ENCODE results near the gene TNFRSF21. TPM values are rescaled to one million over a fixed set of nuclear protein-coding genes. Genes with fewer than 3 reads are reported as not detected.

The TNFRSF21 gene
- total and polyA plus RNA-seq, 10 of the 15 experiments (the other 5 are each of a cell fraction or from before 2014, with no cell fraction given): 0.09 to 1.0 (median 0.27) TPM

DNA sequence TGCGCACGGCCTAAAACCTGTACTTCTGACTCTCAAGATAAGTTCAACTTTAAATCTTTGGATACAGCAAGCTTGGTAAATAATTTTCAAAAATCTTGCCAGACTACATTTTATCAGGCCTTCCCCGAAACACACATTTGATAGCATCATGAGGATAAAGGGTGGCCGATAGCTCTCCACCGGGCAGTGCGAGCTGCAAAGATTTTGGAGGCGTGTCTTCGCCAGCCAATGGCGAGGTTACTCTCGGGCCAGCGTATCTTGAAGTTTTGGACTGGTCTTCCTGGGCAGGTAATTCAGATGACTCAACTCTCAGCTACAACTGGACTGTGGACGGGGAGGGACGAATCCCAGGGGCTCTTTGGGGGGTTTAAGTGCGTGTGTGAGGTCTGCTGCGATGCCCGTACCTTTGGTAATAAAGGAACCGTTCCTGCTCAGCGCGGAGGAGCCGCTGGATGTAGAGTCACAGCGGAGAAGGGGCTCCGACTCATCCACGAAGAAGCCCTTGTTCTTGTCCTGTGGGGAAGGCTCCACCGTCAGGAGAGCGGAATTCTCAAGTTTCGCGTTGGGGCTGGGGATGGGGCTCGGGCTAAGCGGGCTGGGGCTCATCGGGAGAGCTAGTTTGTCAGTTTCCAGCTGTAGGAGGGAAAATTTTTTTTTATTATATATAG, 75.3 kb downstream of the TNFRSF21 start:
- no peaks in the 10 kb centered on the region for H4K20me1 ChIP-seq (ENCODE audit: control insufficient read depth, insufficient read depth)
- no peak for FAIRE-seq
- POLR2A ChIA-PET: interaction anchor here (0.9 to 1.6 kb wide), 2 partner anchors 15 to 65 kb away, joined by 3 read pairs; no protein-coding TSS in a partner anchor
- H3K4me1 ChIP-seq (ENCODE audit: control insufficient read depth, insufficient read depth, low read length): no peaks in the 10 kb centered on the region
- ATAC-seq: no peak
- CTCF ChIA-PET: interaction anchor here (0.7 to 1.3 kb wide), 2 partner anchors 22 to 75 kb away, joined by 3 read pairs; partner anchors contain the start of gene TNFRSF21
- no peak overlapping the region for H3K4me3 ChIP-seq
- H3K27ac ChIP-seq (ENCODE audit: control insufficient read depth, insufficient read depth): no peak overlapping the region
- RAD21 ChIA-PET (ENCODE audit: unreplicated experiment): interaction anchor here (1.3 kb wide), 1 partner anchor 37 kb away, joined by 3 read pairs; no protein-coding TSS in a partner anchor
- H3K9ac ChIP-seq (ENCODE audit: control insufficient read depth, insufficient read depth, low read length): no peak overlapping the region
- intact Hi-C loops (cut with micrococcal nuclease; ENCODE audit: unreplicated experiment): no loop called here
- H3K4me2 ChIP-seq (ENCODE audit: control insufficient read depth, insufficient read depth): no peak overlapping the region
- SMC1A ChIA-PET (ENCODE audit: uncharacterized antibody, unreplicated experiment): interaction anchor here (0.9 to 2.1 kb wide), 2 partner anchors 8 to 13 kb away, joined by 3 to 10 read pairs; no protein-coding TSS in a partner anchor
- H3K79me2 ChIP-seq (ENCODE audit: control insufficient read depth, insufficient read depth, low read length): no peaks in the 10 kb centered on the region
- BruUV-seq (replicated peaks): no TSS peak
- 77% methylated on average over 30 of the region's 30 CpGs for WGBS (ENCODE audit: insufficient coverage, insufficient replicate concordance, low lambda C conversion rate, missing lambda C conversion rate)
- no peaks in the 10 kb centered on the region for H3K36me3 ChIP-seq (ENCODE audit: control insufficient read depth in 2 of 2, insufficient read depth in 2 of 2, low read length in 1 of 2)
- H3K9me3 ChIP-seq (replicated peaks; ENCODE audit: control insufficient read depth, insufficient read depth, low read length): no peaks in the 10 kb centered on the region
- in situ Hi-C loops (cut with MboI): no loop called here
- TF ChIP-seq ZZZ3 (IDR thresholded peaks at IDR 0.05; ENCODE audit: control insufficient read depth, insufficient read length, low read depth) (no peak), ASH2L (IDR thresholded peaks at IDR 0.05; ENCODE audit: borderline replicate concordance, low read depth) (no peak), POLR2AphosphoS2 (IDR thresholded peaks at IDR 0.05; ENCODE audit: low read depth, low read length) (no peak), STAT1 (conservative IDR thresholded peaks at IDR 0.05) (no peak), RUNX3 (IDR thresholded peaks at IDR 0.05; ENCODE audit: low read length) (no peak), NFYA (IDR thresholded peaks at IDR 0.05; ENCODE audit: borderline replicate concordance, low read depth, low read length) (no peak)
- TF ChIP-seq, protein P1, sequence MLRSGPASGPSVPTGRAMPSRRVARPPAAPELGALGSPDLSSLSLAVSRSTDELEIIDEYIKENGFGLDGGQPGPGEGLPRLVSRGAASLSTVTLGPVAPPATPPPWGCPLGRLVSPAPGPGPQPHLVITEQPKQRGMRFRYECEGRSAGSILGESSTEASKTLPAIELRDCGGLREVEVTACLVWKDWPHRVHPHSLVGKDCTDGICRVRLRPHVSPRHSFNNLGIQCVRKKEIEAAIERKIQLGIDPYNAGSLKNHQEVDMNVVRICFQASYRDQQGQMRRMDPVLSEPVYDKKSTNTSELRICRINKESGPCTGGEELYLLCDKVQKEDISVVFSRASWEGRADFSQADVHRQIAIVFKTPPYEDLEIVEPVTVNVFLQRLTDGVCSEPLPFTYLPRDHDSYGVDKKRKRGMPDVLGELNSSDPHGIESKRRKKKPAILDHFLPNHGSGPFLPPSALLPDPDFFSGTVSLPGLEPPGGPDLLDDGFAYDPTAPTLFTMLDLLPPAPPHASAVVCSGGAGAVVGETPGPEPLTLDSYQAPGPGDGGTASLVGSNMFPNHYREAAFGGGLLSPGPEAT (IDR thresholded peaks at IDR 0.05; ENCODE audit: low read depth): no peak
- TF ChIP-seq, protein P2, sequence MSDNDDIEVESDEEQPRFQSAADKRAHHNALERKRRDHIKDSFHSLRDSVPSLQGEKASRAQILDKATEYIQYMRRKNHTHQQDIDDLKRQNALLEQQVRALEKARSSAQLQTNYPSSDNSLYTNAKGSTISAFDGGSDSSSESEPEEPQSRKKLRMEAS (IDR thresholded peaks at IDR 0.05; ENCODE audit: low read depth, low read length): no peak
- TF ChIP-seq, protein P3, sequence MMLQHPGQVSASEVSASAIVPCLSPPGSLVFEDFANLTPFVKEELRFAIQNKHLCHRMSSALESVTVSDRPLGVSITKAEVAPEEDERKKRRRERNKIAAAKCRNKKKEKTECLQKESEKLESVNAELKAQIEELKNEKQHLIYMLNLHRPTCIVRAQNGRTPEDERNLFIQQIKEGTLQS (IDR thresholded peaks at IDR 0.05; ENCODE audit: borderline replicate concordance, extremely low read depth, low read depth, low read length): no peak
- TF ChIP-seq, protein P4, sequence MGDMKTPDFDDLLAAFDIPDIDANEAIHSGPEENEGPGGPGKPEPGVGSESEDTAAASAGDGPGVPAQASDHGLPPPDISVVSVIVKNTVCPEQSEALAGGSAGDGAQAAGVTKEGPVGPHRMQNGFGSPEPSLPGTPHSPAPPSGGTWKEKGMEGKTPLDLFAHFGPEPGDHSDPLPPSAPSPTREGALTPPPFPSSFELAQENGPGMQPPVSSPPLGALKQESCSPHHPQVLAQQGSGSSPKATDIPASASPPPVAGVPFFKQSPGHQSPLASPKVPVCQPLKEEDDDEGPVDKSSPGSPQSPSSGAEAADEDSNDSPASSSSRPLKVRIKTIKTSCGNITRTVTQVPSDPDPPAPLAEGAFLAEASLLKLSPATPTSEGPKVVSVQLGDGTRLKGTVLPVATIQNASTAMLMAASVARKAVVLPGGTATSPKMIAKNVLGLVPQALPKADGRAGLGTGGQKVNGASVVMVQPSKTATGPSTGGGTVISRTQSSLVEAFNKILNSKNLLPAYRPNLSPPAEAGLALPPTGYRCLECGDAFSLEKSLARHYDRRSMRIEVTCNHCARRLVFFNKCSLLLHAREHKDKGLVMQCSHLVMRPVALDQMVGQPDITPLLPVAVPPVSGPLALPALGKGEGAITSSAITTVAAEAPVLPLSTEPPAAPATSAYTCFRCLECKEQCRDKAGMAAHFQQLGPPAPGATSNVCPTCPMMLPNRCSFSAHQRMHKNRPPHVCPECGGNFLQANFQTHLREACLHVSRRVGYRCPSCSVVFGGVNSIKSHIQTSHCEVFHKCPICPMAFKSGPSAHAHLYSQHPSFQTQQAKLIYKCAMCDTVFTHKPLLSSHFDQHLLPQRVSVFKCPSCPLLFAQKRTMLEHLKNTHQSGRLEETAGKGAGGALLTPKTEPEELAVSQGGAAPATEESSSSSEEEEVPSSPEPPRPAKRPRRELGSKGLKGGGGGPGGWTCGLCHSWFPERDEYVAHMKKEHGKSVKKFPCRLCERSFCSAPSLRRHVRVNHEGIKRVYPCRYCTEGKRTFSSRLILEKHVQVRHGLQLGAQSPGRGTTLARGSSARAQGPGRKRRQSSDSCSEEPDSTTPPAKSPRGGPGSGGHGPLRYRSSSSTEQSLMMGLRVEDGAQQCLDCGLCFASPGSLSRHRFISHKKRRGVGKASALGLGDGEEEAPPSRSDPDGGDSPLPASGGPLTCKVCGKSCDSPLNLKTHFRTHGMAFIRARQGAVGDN (IDR thresholded peaks at IDR 0.05): no peak
- no peak overlapping the region for H2AFZ ChIP-seq (ENCODE audit: control insufficient read depth, low read depth, low read length)
- H3K27me3 ChIP-seq (replicated peaks in 1 of 2; ENCODE audit: control insufficient read depth in 2 of 2, insufficient read depth in 2 of 2, low read length in 1 of 2): no peaks in the 10 kb centered on the region
- no peak for DNase-seq (ENCODE audit: low read depth, low spot score)
